Left lung (tissue), 10 donors: ENCODE data around the gene TRAPPC8. TPM values are rescaled to one million over a fixed set of nuclear protein-coding genes. Genes with fewer than 3 reads are reported as not detected.
"Not testable (repeated sequence)": the region's sequence is repeated elsewhere in the genome, so short reads cannot be mapped to it uniquely, and the experiment has no call there.

Experiments used
- ATAC-seq: fragments of 200-7000 bp; cut with Tn5 transposase; one replicate; pipeline ENCODE4 v1.9.1; 2020; ENCODE audit warnings: moderate library complexity
- DNase-seq, 4 donors: peaks; one replicate each; pipeline ENCODE4 v3.0.0-alpha.2; 2013 to 2020
- H3K27ac ChIP-seq, 2 donors: fragments of 200-600 bp; sonication (generic) in 1 of 2; one replicate each; pipeline versions ENCODE4 v1.5.0 to v1.8.0; 2020 to 2021
- H3K27me3 ChIP-seq, 2 donors: fragments of 200-600 bp; sonication (generic) in 1 of 2; one replicate each; pipeline versions ENCODE4 v1.5.0 to v1.8.0; 2020 to 2021
- H3K36me3 ChIP-seq, 2 donors: fragments of 200-600 bp; sonication (generic) in 1 of 2; one replicate each; pipeline versions ENCODE4 v1.5.0 to v1.8.0; 2020 to 2021
- H3K4me1 ChIP-seq, 2 donors: fragments of 200-600 bp; one replicate each; pipeline ENCODE4 v1.8.0; 2021
- H3K4me3 ChIP-seq, 2 donors: fragments of 200-600 bp; sonication (generic) in 1 of 2; one replicate each; pipeline versions ENCODE4 v1.5.0 to v1.8.0; 2020 to 2021; ENCODE audit warnings: mild to moderate bottlenecking in 1 of 2
- H3K9me3 ChIP-seq, 2 donors: fragments of 200-600 bp; sonication (generic) in 1 of 2; one replicate each; pipeline versions ENCODE4 v1.5.0 to v1.8.0; 2020 to 2021
- CTCF ChIP-seq, 2 donors: fragments of 200-600 bp; sonication (generic) in 1 of 2; IDR thresholded peaks; one replicate each; pipeline versions ENCODE4 v1.5.0 to v1.8.0; 2021; ENCODE audit warnings: antibody characterized with exemption in 2 of 2
- intact Hi-C, 2 donors: fragments of 100-400 bp; cut with DNase I; formaldehyde crosslinking; loops; one replicate each; pipeline versions ENCODE4 v1.11.2 to v1.14.2; 2022
- polyA plus RNA-seq, 6 donors: library from polyadenylated mRNA; unstranded; fragments of 120-200 nt; gene quantifications; one replicate each; pipeline ENCODE4 v1.2.1, GENCODE V29; 2013; ENCODE audit not compliant: insufficient read length in 6 of 6
- total RNA-seq, 2 donors: library from RNA; stranded (reverse); fragmentation: NEBNext Ultra II Directional; extraction: Animal tissue kit (Norgen Biotek cat#: 25700); gene quantifications; one replicate each; pipeline ENCODE4 v1.2.1, GENCODE V29; 2021
- donor health status: DM: no; HTN: yes; CAD: no.
- donor health status: DM: no; HTN: no; CAD: no.

Gene TRAPPC8
- total and polyA plus RNA-seq, 8 donors, result 45.5 to 53.9 (median 50.2) TPM

DNA sequence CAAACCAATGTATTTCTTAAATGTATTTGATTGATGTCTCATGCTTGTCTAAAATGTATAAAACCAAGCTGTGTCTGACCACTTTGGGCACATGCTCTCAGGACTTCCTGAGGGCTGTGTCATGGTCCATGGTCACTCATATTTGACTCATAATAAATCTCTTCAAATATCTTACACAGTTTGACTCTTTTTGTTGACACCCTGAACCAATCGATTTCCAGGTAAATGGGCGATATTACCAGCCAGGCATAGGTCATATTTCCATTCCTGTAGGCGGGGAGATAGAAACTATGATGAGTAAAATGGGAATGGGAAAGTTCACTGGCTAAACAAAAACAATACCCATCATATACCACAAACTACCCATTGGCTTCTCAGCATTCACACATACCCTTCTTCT is 9.3 kb upstream of the TRAPPC8 start:
- Histone ChIP-seq H3K36me3 (no peaks in the 10 kb centered on the region), H3K27me3 (no peaks in the 10 kb centered on the region), H3K4me1 (no peaks in the 10 kb centered on the region), H3K4me3 (no peak overlapping the region), H3K27ac (no peak overlapping the region), H3K9me3 (no peaks in the 10 kb centered on the region)
- ATAC-seq (no peak), DNase-seq (no peak)
- intact Hi-C loops, result no loop called here
- TF ChIP-seq CTCF (IDR thresholded peaks at IDR 0.05), result no peak

- no peaks in the 10 kb centered on the region for H3K27me3 ChIP-seq
- no peaks in the 10 kb centered on the region for H3K36me3 ChIP-seq
- no peak for TF ChIP-seq CTCF (IDR thresholded peaks at IDR 0.05)
- H3K27ac ChIP-seq, result no peak overlapping the region
- DNase-seq (no peak), ATAC-seq (no peak)
- intact Hi-C loops, result no loop called here
- H3K9me3 ChIP-seq, result no peaks in the 10 kb centered on the region
- H3K4me1 ChIP-seq, result no peaks in the 10 kb centered on the region
- H3K4me3 ChIP-seq, result no peak overlapping the region
These were observed 7.7 kb upstream of the TRAPPC8 start for GRCh38 chr18:31950583-31950982.

GRCh38 chr18:31948349-31948748 is 5.4 kb upstream of the TRAPPC8 start:
- ATAC-seq, result not testable (repeated sequence)

DNA sequence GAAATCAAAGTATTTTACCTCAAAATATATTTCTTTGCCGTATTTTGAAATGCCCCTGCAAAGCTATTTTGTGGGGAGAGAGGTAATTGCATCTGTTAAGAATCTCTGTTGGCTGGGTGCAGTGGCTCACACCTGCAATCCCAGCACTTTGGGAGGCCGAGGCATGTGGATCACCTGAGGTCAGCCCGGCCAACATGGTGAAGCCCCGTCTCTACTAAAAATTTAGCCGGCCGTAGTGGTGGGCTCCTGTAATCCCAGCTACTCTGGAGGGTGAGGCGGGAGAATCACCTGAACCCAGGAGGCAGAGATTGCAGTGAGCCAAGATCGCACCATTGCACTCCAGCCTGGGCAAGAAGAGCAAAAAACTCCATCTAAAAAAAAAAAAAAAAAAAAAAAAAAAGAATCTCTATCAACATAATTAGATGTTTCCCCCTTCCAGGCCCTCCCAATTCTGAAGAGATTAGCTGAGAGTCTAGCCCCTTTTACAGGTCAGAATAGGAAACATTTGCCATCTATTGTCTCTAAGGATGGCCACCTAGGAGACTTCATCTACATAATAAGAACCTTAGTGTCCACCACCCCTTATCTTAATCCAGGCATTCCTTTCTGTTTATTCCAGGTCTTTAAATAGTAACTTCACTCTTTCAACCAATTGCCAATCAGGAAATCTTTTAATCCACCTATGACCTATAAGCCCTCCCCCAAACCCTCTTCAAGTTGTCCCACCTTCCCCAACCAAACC is 3.5 kb upstream of the TRAPPC8 start:
- no peak for ATAC-seq
- H3K4me3 ChIP-seq, result no peak overlapping the region
- H3K27me3 ChIP-seq, result no peaks in the 10 kb centered on the region
- peaks cover under 1 to 16% of the 10 kb centered on the region in 2 donors for H3K4me1 ChIP-seq
- DNase-seq, result no peak
- intact Hi-C loops, result no loop called here
- H3K9me3 ChIP-seq, result no peaks in the 10 kb centered on the region
- TF ChIP-seq CTCF (IDR thresholded peaks at IDR 0.05), result no peak
- H3K36me3 ChIP-seq, result no peaks in the 10 kb centered on the region
- no peak overlapping the region for H3K27ac ChIP-seq

More at GRCh38 chr18:31948349-31948748, 5.4 kb upstream of the TRAPPC8 start:
- H3K9me3 ChIP-seq, H3K36me3 ChIP-seq, H3K4me1 ChIP-seq, H3K4me3 ChIP-seq, intact Hi-C loops, DNase-seq, H3K27me3 ChIP-seq, H3K27ac ChIP-seq: not testable (repeated sequence)

DNA sequence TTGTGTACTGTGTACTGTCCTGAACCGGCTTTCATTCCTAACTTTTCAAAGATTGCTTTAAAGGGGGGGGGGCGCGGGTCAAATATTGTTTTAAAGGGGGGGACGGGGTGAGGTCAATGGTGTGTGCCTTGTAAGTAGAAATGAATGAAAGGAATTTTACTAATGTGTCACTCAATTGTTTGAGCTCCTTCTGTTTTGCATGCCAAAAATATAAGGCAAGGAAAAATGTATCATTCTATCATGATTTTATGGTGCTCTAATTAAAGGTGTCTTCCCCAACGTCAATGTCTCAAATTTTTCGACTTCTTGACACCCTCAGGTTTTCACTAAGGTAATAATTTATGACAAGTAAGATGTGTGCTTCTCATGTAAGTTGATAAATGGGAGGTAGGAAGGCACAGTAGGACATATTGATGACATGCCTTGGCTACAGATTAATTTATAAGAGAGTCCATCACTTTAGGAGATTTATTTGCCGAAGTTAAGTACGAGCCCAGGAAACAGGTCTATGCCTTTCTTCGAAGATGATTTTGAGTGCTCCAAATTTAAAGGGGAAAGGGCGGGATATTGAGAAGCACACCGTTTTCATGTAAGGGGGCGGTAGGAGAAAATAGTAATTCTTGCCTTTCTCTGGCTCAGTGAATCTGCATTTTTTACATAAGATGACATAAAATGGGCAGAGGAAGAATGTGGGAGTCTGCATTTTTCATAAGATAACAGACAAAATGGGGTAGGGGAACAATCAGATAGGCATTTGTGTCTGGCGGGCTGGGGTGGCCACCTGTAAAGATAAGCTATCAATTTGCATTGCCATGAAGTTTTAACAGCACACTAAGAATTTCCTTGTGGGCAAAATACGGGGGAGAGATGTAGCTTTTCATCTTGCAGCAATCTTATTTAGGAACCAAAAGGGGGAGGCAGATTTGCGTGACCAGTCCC is 1.2 kb upstream of the TRAPPC8 start:
- DNase-seq (no peak), ATAC-seq (no peak)
- no peak for TF ChIP-seq CTCF (IDR thresholded peaks at IDR 0.05)
- intact Hi-C loops, result no loop called here
- Histone ChIP-seq H3K4me3 (peak overlapping the region; percentile 79 to 87), H3K9me3 (no peaks in the 10 kb centered on the region), H3K36me3 (no peaks in the 10 kb centered on the region), H3K4me1 (peaks cover 8 to 38% of the 10 kb centered on the region in 2 donors), H3K27ac (peak overlapping the region in 1 of 2 donors; percentile 97), H3K27me3 (no peaks in the 10 kb centered on the region)
